HG02763 (cell line): ENCODE data around the gene POFUT1.
"Not testable (repeated sequence)": the region's sequence is repeated elsewhere in the genome, so short reads cannot be mapped to it uniquely, and the experiment has no call there.

Experiments
- ATAC-seq: cut with Tn5 transposase; IDR thresholded peaks from one replicate; pipeline ENCODE4 v1.9.1; 2021; ENCODE audit warnings: mild to moderate bottlenecking, moderate library complexity; ENCODE audit not compliant: unreplicated experiment

POFUT1 gene

DNA sequence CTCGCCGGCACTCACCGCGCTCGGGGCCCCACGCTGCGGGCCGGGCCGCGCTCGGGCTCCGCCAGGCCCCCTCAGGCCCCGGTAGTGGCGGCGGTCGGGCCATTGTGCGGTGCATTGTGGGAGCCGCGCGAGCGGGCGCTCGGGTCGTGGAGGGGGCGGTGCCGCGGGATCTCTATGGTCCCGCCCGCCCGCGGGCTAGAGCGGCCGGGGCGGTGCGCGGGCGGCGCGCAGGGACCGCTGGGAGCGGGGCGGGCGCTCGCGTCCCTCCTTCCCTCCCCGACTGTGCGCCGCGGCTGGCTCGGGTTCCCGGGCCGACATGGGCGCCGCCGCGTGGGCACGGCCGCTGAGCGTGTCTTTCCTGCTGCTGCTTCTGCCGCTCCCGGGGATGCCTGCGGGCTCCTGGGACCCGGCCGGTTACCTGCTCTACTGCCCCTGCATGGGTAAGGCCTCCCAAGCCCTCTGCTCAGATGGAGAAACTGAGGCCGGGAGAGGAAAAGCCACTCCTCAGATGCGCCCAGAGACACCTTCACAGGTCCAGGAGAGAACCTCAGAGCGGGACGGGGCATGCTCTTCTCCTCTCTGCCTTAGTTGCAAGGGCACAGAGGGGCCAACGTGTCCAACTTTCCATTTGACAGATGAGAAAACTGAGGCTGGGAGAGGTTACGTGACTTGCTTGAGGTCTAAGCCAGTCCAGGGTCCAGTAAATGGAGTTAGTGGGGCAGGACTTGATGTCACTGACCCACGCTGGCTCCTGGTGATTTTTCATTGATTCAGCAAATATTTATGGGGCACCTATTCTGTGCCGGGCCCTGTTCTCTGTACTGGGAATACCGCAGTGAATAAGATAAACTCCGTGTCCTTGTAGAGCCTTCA, at the start of gene POFUT1, which contains the start of gene PLAGL2:
Gene POFUT1 (plus strand): TSS at position 255 of the 873 bp plus-strand sequence. CDS start 62 bp downstream, at position 317.
Gene PLAGL2 (minus strand): TSS at position 118 of the 873 bp plus-strand sequence. CDS start 5,565 bp downstream, outside the sequence.
- ATAC-seq, result peak; percentile 90

DNA sequence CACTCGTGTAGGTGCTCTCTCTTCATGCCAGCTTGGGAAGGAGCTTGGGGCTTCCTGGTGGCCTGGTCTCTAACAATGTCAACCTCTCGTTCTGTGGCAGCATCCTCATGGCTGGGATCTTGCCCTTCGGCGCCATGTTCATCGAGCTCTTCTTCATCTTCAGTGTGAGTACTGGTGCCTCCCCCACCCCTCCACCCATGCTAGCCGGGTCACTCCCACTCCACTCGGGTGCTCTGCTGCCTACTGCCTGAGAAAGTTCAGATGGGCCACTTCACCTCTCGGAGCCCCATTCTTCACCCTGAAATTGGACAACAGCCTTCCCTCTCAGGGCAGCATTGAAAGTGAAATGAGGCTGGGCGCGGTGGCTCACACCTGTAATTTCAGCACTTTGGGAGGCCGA, 49.3 kb upstream of the POFUT1 start:
- ATAC-seq, result no peak

DNA sequence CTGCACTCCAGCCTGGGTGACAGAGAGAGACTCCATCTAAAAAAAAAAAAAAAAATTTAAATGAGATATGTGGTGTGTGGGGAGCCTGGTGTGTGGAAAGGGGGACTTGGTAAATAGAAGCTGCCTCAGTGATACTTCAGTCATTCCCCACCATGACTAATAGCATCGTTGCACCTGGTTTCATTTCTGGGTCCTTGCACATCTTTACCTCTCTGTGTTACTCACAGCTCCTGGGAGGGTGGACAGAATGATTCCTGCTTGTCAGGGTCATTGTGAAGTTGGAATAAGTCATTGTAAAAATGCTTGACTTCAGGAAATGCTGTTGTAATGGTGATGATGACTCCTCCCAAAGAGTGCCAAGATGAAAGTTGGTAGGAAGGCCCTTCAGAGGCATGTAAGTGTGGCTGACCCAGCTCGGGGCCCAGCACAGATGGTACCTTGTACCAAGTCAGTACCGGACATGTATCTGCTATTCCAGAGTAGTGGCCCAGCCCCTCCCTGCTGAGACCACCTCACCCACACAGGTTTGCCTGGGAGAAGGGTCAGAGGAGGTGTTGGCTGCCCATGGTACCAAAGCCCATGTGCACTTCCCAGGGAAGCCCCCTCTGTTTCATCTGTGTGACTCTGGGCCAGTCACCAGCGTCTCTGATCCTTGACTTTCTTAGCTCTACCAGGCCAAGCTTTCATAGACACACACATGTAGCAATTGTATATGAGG, 48.6 kb upstream of the POFUT1 start:
- ATAC-seq, result no peak

DNA sequence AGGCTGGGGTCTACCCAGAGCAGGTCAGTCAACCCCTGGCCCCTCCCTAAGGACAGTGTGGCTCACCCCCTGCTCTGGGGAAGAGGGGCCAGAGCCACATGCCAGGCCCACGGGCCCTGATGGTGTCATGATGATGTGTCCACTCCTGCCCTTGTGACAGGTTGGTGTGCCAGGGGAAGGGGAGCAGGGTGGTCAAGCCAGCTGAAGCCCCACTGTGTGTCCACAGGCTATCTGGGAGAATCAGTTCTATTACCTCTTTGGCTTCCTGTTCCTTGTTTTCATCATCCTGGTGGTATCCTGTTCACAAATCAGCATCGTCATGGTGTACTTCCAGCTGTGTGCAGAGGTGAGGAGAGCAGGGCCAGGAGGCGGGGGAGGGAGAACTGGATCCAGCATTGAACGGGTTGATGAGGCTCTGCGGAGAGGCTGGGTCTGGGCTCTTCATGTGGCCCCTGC, 47.9 kb upstream of the POFUT1 start:
- ATAC-seq, result no peak

DNA sequence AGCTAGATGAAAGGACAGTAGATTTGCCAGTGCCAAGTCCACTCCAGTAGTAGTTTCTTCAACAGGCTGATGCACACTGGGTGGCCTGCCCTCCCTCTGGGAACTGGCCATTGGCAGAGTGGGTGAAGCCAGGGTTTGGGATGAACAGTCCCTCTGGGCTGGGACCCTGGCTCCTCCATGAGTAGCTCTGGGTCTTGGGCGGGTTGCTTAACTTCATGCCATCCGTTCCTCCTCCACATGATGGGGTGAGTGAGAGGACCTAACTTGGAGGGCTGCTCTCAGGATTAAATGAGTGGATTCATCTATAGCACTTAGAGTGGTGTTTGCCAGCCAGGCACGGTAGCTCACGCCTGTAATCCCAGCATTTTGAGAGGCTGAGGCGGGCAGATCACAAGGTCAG, 47.3 kb upstream of the POFUT1 start:
- no peak for ATAC-seq

DNA sequence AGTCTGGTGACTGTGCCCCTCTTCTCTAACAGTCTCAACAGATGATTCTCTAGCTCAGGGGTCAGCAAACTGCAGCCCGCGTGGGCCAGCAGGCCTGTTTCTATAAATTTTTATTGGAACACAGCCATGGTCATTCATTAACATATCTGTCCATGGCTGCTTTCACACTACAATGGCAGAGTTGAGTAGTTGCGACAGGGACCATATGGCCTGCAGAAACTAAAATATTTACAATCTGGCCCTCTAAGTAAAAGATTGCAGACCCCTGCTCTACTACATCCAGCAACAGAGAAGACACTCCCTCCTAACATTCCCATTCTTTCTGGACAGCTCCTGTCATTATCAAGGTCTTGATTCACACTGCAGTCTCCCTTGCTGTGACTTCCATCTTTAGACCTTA, 45.3 kb upstream of the POFUT1 start:
- no peak for ATAC-seq

DNA sequence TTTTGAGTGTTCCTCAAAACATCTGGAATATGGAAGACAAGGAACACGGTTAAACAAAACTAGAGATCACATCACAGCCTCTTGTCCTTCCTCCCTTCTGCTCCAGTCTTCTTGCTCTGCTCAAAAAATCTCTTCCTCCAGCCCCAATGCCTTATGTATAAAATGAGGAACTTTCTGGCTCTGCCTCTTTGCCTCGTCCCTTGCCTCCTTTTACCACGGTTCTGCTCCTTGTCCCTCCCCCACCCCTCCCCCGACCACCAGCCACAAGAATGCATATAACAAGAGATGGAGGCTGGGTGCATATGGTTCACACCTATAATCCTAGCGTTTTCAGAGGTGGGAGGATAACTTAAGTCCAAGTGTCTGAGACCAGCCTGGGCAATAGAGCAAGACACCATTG, 43.7 kb upstream of the POFUT1 start:
- ATAC-seq, result no peak

DNA sequence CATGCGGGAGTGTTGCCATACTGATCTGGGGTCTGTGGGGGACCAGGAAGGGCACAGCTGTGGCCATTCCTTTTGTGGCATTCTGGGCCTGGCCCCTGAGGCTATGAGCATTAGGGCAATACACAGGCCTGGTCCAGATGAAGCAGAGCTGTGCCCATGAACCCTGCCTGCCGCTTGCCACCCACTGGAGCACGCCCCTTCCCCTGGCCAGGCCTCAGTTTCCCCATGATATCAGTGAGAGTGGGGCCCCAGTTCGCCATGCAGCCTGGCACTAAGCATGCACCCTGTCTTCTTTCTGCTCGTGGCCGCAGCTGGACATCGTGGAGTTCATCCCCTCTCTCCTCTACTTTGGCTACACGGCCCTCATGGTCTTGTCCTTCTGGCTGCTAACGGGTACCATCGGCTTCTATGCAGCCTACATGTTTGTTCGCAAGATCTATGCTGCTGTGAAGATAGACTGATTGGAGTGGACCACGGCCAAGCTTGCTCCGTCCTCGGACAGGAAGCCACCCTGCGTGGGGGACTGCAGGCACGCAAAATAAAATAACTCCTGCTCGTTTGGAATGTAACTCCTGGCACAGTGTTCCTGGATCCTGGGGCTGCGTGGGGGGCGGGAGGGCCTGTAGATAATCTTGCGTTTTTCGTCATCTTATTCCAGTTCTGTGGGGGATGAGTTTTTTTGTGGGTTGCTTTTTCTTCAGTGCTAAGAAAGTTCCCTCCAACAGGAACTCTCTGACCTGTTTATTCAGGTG, 42.5 kb upstream of the POFUT1 start:
- no peak for ATAC-seq

DNA sequence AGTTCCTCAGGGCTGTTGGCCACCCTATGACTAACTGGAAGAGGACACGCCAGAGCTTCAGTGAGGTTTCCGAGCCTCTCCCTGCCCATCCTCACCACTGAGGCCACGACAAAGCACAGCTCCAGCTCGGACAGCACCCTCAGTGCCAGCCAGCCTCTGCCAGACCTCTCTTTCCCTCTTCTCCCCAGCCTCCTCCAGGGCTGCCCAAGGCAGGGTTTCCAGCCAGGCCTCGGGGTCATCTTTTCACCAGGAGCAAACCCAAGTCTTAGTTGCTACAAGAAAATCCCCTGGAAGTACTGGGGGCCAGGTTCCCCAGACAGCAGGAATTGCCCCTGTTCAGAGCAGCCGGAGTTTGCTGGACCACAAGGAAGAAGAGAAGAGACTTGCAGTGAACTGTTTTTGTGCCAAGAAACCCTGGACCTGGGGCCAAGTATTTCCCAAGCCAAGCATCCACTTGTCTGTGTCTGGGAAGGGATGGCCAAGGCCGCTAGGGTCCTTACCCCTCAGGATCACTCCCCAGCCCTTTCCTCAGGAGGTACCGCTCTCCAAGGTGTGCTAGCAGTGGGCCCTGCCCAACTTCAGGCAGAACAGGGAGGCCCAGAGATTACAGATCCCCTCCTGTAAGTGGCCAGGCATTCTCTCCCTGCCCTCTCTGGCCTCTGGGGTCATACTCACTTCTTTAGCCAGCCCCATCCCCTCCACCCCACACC, 41.7 kb upstream of the POFUT1 start:
- ATAC-seq, result no peak

DNA sequence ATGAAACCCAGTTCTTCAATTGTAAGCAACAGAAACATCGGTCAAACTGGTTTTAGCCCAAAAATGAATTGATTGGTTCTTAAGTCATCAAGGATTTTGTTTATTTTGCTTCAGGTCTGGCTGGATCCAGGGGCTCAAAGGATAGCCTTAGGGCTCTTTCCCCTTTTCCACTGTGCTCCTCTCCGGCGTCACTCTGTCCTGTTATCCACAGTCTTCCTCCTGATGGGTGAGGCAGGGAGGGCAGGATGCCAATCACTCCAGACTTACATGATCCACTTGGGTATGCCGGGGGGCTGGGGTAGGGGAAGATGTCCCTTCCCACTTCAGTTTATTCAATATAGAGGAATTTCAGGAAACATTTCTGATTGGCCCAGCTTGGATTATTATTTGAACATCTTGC, 40.1 kb upstream of the POFUT1 start:
- ATAC-seq, result no peak

DNA sequence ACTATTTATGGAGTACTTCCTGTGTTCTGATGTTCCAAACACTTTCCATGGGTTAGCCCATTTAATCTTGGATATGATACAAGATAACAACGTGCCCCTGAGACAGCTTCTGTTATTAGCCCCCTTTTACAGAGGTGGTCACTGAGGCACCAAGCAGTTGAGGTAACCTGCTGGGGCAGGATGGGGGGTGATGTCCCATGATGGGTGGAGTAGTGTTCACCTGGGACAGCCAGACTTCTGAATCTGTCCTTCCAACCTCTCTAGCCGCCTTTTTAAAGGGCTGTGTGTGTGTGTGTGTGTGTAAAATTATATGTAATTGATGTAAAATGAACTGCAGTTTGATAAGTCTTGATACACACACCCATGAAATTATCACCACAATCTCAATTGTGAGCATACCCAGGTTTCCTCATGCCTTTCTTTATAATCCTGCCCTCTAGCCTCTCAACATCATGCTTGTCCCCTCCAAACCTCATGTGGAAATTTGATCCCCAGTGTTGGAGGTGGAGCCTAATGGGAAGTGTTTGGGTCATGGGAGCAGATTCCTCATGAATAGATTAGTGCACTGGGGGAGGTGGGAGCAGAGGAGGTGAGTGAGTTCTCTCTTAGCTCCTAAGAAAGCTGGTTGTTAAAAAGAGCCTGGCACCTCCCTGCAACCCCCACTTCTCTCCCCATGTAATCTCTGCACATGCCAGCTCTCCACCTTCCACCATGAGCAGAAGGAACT, 39.3 kb upstream of the POFUT1 start:
- no peak for ATAC-seq

DNA sequence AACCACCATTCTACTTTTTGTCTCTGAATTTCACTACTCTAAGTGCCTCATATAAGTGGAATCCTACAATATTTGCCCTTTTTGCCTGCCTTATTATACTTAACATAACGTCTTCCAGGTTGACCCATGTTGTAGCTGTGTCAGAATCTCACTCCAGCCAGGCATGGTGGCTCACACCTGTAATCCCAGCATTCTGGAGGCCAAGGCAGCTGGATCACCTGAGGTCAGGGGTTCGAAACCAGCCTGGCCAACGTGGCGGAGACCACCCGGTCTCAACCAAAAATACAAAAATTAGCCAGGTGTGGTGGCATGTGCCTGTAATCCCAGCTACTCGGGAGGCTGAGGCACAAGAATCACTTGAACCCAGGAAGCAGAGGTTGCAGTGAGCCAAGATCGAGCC, 30.0 kb upstream of the POFUT1 start:
- not testable (repeated sequence) for ATAC-seq

DNA sequence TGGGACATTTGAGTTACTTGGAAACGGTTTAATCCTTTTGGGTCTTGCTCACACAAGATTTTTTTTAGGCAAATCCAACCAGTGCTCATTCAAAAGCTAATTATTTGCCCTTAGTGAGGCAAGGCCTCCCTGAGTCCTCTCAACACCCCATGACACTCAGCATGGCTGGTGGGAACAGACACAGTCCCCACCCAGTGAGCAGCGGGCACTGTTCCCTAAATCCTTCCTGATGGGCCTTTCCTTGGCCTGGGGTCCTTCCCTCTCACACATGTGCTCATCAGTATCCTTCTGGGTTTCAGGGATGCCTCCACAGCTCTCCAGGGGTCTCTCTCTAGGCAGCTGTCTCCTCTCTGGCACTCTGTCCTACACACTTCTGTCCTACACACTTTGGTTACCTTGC, 28.2 kb upstream of the POFUT1 start:
- ATAC-seq, result no peak

DNA sequence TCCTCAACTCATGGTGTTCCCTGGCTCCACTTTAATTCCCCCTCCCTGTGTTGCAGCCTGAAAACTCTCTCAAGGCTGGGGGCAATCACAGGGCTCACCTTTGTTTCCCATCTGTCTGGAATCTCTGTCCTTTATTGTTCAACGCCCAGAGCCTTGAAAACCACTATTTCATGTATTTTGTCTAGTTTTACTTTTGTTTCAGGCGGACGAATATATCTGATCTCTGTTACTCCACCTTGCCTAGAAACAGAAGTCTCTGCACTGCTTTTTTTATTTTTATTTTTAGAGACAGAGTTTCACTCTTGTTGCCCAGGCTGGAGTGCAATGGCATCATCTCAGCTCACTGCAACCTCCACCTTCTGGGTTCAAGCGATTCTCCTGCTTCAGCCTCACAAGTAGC, 27.7 kb upstream of the POFUT1 start:
- no peak for ATAC-seq

DNA sequence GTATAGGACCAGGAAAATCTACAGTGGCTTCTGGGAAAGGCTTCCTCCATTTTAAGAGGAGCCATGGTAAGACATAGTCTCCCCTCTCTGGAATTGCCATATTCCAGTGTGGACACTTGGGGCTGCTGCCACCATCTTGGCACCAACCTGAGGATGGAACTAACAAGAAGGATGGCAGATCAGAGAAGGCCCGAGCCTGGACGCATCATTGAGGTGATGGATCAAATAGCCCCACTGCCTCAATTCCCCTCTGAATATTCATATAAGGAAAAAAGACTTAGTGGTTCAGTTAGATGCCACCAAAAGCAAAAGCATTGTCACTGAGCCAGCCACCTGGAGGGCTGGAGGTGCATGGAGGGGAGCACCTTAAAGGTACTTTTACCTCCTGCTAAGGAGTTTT, 26.1 kb upstream of the POFUT1 start:
- ATAC-seq, result no peak

DNA sequence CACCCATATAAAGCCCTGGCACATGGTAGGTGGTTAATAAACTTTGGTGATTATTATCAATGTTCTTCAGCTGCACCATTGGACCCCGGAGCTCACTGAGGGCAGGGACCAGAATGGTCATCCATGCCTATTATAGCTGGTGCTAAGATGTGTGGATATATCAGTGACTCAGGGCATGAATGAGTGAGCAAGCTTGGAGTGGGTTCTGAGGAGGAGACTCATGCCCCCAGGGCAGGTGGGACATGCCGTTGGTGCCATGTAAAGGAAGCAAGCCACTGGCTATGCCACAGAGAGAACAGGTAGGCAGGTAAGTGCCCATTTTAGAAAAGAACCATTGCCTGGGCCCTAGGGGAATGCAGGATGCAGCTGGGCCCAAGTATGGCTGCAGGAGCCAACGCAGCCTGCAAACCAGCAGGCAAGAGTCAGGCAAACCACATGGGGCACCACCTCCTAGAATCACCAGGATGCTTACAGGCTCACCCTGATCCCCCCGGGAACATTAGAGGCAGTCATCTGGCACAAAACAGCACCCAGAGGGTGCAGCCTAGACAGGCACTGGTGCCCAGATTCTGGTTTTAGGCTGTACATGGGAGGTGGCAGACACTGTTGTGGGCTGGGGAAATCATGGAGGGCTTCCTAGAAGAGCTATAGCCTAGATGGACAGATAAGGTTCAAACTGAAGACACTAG, 23.6 kb upstream of the POFUT1 start:
- ATAC-seq, result no peak

DNA sequence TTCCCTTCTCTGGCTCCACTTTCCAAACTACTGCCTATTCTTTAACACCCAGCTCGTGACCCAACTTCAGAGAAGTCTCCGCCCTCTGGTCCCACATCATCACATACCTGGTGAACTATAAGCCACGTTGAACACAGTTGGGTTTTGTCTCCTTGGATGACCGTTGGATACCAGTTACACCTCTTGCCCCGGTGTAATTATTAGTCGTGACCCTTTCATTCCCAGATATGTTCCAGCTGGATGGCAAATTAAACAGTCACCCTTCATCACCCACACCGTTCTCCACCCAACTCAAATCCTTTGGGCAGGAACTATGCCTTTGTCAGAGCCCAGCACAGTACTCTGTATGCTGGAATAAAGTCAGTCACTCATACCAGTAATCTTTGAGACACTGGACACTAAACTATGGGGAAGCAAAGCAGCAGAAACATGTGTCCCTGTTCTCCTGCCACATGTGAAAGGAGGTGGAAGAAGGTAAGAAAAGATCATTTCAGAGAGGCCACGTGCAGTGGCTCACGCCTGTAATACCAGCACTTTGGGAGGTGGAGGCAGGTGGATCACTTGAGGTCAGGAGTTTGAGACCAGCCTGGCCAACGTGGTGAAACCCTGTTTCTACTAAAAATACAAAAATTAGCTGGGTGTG, 22.6 kb upstream of the POFUT1 start:
- ATAC-seq, result no peak

DNA sequence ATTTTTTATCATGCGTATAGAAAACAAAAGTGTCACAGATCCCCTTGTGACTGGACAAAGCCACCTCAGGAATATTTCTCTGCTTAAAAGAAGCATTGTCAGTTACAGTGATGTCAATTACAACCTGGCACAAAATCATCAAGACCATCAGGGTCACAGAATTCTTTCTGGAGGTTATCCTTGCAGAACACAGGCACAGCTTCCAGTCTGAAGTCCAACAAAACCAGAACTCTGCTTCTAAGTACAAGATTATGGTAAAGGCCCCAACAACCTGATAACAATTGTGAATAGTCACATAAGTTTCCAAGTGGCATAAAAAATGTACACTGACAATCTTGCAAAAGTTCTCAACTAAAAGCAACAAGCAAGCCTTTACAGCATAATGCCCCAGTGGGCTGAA, 21.2 kb upstream of the POFUT1 start:
- ATAC-seq, result no peak
